Measurements from ENCODE around the gene LBX1.

LBX1 gene

DNA sequence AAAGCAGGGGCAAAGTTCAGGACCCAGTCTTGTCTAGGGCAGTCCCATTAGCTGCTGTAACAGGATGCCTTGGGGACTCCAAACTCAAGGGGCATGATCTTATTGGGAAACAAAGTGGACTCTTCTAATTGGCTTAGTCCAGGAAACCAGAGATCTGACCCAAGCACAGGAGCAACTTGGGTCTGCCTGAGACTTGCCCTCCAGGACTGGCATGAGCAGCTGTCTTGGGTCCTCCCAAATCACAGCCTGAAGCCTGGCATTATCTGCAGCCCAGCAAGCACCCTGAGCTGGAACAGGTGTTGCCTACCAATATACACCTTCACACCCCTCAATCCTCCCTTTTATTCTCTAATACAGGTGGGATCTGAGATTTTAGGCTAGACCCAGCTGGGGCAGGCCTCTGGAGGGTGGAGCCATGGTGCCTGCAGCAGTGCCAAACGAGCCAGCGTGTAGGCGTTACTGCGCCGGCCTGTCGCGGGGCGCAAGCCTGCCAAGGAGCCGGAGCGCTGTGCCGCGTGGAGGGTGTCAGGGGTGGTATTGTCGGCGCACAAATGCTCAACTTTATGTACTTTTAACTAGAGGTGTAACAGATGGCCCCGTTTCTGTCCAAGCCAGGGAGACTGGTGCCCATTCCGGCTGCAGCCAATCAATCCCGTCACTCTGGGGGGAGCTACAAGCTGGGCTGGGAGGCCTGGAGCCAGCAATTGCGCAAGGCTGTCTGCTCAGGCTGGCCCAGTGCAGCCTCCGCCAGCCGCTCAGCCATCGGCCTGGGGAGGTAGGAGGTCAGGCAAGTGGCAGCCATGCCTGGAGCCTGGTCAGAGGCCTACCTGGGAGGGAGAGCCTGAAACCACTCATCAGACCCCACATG is 12.8 kb upstream of the LBX1 start:
- peak; percentile 69 for DNase-seq (ENCODE audit: low spot score)

DNA sequence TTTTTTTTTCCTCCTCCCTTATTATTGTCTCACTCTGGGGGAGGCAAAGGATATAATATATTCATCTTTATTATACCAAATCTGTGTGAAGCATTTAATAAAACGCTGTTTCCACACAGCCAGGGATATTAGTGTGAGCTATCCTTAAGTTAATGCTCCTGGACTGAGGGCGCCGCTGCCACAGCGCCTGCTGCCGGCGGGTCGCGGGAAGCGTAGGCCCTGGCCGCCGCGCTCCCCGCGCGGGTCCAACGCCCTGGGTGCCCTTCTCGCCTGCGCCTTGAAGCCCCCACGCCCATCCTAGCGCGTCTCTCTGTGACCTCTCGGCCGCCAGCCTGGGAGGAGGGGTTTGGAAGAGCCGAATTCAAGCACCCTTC is 9.5 kb upstream of the LBX1 start:
- DNase-seq (ENCODE audit: low spot score), result no peak

DNA sequence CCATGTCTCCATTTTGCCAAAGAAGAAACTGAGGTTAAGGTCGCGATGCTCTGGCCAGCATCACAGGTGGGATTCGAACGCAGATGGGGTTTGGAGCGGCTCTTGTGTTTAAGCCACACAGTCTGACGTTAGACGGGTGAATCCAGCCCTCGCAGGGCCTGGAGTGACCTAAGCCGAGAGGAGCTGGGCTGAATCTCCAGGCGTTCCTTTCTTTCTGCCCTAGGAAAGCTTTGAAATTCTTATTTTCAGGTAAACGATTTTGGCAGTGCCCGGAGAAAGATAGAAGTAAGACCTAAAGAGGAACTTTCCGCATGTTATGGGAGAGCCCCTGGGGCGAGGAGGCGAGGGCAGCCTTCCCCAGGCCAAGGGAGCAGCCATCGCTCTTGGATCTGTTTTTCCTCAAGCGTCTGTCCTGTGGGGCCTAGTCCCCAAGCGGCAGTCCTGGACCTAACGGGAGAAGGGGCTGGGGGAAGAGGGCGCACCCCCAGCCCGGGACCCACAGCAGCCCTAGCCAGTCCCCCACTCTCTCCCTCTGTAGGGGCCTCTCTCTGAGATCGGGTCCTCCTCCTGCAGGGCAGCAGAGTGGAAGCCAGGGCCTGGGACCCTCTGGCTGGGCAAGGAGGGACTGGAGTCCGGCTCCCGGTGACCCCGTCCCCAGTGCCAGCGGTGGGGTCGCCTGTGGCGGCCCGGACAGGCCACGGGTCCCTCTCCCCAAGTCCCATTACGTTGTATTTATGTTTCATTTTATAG is 8.9 kb upstream of the LBX1 start:
- no peak for DNase-seq (ENCODE audit: low spot score)

DNA sequence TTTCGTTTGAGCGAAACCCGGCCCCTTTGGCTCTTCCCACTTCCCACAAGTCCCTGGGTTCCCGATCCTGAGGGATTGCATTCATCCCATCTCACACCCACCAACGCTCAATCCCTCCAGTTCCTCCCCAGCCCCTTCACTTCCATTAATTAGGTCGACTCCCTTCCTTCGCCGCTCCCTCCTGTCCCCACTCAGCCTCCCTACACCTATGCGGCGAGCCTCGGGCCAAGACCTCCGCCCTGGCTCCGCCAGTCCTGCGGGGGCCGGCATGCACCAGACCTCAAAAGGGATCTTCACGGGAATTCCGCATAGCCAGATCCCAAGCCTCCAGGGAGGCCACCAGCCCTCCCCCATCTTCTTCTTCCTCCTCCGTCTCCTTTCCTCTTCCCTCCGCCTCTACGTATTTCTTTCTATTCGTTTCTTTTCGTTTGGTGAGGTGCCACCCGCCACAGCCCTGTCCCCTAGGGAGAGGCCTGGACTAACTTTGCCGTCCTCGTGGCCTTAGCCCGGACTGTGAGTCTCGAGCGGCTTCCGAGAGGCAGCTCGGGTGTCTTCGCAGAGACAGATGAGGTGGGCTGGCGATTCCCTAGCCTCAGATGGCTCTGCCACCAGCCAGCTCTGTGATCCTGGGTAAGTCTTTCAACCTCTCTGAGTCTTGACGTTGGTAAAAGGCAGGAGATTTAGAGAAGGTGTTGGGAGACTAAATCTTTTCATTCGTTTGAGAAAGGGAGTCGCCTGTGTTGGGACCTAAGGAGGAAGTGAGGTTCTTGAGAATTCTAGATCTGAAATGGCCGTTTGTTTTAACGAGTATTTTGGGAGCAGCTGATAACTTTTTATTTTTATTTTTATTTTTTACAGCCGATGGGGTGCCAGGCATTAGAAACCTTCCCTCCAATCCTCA is 8.1 kb upstream of the LBX1 start:
- no peak for DNase-seq (ENCODE audit: low spot score)

DNA sequence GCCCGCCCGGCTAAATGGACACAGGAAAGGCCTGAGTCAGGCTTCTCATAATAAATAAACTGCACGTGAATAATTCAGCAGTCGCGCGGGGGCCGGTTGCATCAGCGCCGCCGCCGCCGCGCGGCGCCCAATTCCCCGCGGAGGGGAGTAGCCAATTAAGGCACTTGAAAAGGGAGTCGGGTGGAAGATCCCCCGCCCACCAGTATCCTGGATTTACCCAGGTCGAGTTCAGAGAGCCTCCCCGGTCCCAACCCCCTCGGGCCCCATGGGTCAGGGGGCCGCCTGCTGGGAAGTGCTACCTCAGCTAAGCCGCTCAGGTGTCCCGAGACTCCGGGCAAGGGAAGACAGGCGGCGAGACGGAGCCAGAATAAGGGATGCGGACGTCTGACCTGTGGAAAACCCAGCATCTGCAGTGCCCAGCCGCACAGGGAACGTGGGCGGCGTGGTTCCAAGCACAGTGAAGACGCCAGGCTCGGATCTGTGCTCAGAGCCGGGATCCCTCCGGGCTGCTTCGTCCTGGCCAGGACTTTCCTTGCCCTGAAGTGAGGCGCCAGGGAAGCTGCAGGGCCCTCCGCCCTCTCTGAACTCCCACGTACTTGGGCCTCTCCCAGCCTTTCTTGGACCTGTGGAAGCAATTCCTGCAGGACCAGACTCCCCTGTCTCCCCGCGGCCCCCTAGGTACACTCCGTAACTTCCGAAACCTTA is 7.3 kb upstream of the LBX1 start:
- no peak for DNase-seq (ENCODE audit: low spot score)

DNA sequence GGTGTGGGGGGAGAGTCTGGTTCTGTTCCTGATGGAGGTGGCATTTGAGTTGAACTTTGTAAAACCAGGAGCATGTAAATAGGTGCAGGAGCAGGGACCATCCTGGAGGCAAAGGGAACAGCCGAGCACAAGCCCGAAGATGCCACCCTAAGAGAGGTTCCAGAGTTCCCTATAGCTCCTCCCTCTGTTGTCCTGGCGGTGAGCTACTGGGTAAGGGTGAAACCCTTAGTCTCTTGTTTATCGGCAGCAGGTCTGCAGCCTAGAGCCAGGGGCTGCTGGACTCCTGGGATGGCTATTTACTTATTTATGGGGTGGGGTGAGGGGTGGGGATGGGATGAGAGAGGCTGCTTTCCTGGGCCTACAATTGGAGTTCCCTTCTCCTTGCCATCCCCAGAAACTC is 6.5 kb upstream of the LBX1 start:
- DNase-seq (ENCODE audit: low spot score), result no peak

DNA sequence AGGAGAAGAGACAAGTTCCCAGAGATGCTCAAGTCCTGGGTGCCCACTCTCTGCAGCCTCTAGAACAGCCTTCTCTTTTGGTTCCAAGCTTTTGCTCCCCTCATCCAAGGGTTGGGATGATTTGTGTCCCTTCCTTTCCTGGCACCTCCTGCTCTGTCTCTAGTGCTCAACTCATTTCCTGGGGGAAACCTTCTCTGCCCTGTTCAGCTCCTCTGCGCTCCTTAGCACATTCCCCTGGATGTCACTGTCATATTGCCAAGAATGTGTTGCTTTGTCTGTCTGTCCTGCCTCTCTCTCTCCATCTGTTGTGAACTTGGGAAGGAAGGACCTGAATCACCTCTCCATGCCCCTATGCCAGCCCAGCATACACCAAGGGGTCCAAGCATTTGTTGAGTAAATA is 5.1 kb upstream of the LBX1 start:
- DNase-seq (ENCODE audit: low spot score), result no peak

DNA sequence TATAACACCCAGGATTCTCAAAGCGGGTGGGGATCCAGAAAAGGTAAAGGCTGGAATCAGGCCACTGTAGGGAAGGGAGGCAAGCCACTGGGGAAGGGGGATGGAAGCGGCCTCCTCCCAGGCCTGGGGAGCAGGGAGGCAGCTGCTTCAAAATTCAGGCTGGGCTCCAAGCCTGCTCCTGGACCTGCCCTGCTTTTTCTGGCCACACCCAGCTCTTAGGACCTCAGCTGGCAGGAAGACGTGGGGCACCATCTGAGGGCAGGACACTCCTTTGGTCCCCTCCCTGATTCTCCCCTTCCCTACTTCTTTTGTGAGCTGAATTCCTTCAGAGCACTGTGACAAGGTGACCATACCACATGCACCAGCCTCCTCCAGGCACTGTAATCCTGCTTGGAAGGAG is 4.6 kb upstream of the LBX1 start:
- no peak for DNase-seq (ENCODE audit: low spot score)

DNA sequence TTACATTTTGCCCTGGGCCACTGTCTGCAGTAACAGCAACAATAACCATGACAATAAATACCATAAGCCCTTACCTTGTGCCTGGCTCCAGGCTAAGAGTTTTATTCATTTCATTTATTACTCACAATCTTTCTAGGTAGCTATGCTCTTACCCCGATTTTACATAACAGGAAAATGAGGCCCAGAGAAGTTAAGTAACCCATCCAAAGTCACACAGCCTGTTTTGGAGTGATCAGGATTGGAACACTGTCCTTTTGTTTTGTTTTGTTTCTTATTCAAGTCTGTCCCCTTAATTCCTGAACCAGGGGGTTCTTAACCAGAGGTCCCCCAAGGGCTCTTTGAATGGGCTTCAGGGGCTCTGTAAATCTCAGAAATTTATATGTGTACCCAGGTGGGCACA is 4.2 kb upstream of the LBX1 start:
- DNase-seq (ENCODE audit: low spot score), result no peak

DNA sequence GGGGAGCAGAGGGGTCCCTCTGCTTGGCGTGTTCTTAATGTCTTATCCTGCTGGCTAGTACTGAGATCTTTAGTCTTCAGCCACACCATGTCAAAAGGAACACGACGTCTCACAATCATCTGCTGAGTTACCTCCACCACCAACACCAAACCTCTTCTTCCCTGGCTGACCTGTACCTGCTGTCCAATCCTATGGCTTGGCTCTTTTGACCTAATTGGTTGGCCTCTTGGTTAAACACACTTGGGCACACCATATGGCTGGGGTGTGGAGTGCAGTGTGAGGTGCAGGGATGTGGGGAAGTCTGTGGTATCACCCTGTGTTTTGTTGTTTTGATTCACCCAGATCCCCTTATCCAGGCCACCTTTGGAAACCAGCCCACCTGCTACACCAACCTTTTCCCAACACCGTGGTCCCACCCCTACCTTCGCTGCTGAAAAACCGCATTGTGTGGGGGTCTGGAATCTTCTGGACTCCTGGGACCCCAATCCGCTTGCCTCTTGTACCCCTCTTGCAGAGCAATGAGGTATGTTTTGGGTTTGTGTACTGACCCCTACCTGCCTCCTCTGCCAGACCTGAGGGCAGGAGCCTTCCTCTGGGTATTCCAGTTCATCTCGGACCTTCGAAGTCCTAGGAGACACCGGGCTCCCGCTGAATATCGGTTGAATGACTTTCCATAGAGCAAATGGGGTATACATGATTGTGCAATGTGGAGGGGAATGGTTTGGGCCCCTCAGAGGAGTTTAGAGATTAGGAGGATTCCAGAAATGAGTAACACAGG is 2.8 kb upstream of the LBX1 start:
- DNase-seq (ENCODE audit: low spot score), result no peak

DNA sequence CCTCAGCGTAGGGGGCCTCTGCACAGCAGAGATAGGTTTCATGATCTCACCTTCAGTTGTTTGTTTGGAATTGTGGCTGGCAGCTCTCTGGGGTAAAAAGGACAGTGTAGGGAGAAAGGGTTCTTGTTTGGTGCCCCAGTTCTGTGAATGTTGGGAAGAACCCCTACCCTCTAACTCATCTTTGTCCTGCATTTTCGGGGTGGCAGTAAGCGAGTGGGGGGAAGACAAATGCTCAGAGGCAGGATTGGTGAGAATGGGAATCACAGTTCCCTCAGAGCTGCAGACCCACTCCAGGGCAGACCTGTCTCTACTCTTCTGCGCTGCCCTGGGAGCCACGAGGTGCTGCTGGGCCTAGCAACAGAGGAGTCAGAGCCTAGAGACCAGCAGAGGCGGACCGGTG is 1.8 kb upstream of the LBX1 start:
- DNase-seq (ENCODE audit: low spot score), result no peak

DNA sequence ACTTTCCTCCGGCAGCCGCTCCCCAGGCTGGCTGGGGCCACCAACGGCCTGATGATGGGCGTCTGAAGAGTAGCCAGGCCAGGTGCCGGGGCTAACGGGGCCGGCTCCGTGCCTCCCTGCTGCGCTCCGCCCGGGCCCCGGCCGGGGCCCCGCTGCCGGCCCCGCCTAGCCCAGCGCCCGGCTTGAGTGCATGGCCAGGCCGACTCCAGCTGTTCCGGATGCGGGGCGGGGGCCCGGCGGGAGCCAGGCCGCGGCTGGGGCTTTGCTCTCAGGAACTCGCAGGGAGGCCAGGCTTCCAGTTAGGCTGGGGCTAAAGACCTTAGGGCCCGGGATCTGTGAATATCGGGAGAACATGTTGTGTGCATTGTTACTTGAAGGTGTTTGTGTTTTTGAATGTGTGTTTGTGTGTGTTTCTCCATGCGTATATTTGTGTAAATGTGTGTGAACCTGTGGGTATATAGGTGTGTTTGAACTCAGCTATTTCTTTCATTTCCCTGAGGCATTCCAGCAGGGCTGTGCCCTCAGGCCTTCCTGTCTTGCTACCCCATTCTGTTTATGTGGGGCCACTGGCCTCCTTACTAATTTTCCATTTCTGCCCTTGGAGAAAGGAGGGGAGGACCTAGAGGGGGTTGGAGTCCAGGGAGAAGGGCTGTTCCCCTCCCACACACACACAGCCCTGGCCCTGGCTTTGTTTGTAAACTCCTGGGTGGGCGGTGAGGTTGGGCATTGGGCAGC is 1.1 kb upstream of the LBX1 start:
- peak; percentile 69 for DNase-seq (ENCODE audit: low spot score)

DNA sequence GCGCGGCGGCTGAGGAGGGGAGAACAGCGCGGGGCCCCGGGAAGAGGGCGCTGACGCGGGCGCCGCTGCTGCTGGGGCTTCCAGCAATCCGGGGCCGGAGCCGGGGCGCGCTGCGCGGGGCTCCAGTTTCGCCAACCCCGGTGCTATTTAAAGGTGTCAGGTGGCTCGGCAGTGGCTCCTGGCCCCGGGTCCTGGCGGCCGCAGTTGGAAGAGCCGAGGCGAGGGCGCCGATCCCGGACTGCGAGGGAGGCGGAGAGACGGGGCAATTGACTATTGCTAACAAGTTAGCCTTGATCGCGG is 347 bp downstream of the LBX1 start:
- no peak for DNase-seq (ENCODE audit: low spot score)

DNA sequence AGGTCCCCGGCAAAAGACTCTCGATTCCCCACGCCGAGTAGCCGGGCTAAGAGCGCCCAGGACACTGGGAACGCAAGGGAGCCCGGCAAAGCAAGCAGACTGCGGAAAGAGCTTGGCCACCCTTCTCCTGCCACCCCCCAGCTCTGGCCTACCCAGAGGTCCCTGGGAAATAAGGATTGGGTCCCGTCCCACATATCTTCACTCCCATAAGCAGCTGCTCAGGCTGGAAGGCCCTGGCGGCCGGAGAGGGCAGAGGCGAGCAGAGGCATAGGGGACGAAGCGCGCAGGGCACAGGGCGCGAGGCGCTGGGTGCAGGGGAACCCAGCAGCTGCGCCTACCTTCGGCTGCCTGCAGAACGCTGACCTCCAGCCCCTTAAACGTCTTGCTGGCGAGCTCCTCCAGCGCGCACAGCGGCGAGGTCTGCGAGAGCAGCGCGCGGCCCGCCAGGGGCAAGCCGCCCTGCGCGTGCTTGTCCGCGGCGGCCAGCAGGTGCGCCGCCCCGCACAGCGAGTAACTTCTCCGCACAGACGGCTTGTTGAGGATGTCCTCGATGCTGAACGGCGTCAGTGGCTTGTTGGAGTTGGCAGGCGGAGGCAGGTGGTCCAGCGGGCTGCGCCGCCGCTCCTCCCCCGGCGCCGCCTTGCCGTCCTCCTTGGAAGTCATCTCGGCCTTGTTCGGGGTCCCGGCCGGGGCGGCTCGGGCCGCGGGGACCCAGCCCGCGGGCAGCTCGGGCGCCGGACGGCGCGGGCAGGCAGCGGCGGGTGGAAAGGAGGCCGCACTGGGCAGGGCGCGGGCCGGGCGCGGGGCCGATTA is 904 bp downstream of the LBX1 start:
- DNase-seq (ENCODE audit: low spot score), result no peak

DNA sequence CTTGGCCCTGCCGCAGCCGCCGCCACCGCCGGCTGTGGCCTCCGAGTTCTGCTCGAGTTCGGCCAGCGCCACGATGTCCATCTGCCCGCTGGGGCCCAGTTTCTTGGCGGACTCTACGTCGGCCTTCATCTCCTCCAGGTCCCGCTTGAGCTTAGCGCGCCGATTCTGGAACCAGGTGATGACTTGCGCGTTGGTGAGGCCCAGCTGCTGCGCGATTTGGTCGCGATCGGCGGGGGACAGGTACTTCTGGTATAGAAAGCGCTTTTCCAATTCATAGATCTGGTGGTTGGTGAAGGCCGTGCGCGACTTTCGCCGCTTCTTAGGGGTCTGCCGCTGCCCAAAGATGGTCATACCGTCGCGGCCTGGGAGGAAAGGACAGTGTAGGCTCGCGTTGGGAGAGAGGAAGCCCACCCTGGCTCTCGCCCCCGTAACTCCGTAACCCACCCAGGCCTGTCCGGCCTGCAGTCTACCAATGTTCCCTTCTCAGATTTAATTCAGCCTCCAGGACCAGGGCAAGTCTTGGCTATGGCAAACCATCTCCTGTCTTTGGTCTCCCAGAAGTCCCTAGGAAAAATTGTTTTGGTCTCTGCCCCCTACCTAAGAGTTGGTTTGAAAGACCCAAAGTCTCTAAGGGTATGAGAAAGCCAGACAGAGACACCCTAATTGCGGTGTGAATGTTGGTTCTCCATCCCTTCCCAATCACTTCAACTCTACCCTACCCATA is 1.7 kb downstream of the LBX1 start:
- no peak for DNase-seq (ENCODE audit: low spot score)

DNA sequence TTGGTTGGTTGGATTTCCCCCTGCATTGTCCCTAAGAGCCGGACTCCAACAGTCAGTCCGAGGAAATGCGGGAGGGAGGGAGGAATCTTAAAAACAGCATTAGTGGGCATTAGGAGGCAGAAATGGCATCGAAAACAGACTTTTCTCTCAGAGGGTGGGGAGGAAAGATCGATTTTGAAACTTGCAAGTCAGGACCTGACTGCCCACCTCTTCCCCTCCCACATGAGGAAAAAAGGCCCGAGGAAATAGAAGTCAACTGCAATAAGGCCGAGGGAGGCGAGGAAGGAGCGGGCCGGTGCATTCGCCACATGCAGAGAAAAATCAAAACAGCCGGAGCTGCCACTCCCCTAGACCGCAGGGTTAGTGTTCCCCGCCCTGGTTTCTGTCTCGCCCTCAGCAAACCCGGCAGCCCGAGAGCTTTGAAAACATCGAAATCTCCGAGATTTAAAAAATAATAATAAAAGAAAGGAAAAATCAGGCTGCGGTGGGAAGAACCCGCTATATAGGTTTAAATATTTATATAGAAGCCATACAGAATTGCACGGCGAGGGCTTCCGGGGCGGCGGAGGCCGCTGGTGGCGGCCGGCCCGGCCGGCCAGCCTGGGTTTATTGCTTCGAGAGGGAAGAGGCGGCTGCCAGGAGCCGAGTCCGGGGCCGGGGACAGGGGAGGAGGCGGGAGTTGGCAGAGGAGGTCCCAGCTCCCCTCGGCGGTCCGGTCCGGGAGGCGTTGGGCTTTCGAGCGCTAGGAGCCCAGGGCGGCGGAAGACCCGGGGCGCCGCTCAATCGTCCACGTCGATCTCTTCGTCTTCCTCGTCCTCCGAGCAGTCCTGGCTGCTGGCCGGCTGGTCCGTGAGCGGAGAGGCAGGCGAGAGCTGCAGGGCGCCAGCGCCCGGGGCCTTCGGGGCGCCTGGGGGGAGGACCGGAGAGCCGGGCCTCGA is 2.5 kb downstream of the LBX1 start:
- peak; percentile 48 for DNase-seq (ENCODE audit: low spot score)

DNA sequence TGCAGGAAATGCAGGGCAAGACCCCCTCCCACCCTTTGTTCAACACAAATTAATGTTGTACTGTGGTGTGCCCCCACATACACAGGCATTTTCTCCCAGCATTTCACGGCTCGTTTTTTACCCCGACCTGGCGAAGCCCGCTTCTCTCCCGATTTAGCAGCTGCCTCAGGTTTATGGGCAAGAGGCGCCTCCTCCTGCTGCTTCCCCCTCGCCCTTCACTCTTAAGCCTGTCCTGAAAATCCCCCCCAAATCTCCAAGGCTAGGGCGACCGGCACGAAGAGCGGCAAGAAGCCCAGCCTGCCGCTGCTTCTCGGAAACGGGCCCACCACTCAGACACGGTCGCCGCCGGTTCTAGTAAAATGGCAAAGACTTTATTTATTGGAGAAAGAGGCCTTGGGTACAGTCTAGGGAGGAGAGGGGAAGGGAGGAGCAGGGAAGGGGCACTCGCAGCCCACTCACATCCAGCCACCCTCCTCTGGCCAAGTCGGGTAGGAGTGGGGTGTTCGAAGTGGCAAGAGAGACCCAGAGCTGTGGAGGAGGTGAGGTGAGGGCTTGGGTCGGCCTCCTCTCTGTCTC is 3.3 kb downstream of the LBX1 start:
- no peak for DNase-seq (ENCODE audit: low spot score)
